Esophagus squamous epithelium (tissue), 4 donors: Measurements from ENCODE around the gene SDHC.

Experiments used
- POLR2A ChIP-seq, 4 donors: fragments of 450-650 bp; IDR thresholded peaks; one replicate each; pipeline ENCODE4 v1.6.1; 2017; ENCODE audit warnings: antibody characterized with exemption in 4 of 4, mild to moderate bottlenecking in 4 of 4, moderate library complexity in 3 of 4
- TF ChIP-seq, protein P1 (sequence below), 6 experiments: fragments of 450-650 bp in 4 of 6; fragments of 200-600 bp in 2 of 6; sonication (generic) in 2 of 6; IDR thresholded peaks; one replicate each; pipeline ENCODE4 v1.5.1; 2016 to 2019; ENCODE audit warnings: antibody characterized with exemption in 6 of 6, mild to moderate bottlenecking in 4 of 6, moderate library complexity in 4 of 6

DNA sequence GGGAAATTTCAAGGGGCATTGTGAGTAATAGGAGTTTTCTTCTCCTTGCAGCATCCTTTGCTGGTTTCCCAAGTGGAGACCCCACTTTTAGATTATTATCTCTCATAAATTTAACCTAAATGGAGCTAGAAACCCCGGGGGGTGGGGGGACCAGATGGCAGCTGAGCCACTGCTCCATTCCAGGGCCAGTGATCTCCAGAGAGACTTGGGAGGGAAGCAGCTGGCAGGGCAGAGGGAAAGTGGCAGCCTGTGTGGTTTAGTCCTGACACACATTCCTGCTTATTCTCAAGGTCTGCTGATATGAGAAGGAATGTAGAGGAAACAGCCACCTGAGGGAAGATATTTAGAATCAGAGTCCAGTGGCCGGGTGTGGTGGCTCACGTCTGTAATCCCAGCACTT, 39.3 kb upstream of the SDHC start:
- no peak for TF ChIP-seq POLR2A (IDR thresholded peaks at IDR 0.05)
- TF ChIP-seq, protein P1, sequence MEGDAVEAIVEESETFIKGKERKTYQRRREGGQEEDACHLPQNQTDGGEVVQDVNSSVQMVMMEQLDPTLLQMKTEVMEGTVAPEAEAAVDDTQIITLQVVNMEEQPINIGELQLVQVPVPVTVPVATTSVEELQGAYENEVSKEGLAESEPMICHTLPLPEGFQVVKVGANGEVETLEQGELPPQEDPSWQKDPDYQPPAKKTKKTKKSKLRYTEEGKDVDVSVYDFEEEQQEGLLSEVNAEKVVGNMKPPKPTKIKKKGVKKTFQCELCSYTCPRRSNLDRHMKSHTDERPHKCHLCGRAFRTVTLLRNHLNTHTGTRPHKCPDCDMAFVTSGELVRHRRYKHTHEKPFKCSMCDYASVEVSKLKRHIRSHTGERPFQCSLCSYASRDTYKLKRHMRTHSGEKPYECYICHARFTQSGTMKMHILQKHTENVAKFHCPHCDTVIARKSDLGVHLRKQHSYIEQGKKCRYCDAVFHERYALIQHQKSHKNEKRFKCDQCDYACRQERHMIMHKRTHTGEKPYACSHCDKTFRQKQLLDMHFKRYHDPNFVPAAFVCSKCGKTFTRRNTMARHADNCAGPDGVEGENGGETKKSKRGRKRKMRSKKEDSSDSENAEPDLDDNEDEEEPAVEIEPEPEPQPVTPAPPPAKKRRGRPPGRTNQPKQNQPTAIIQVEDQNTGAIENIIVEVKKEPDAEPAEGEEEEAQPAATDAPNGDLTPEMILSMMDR (IDR thresholded peaks at IDR 0.05): no peak
